Neural cell (in vitro differentiated cells): ENCODE results near the gene NRL. TPM values are rescaled to one million over a fixed set of nuclear protein-coding genes. Genes with fewer than 3 reads are reported as not detected.

Source experiments
- H2AFZ ChIP-seq: fragments of 200-600, 300-800 bp; sonication (generic), shearing (Covaris generic); 2 replicates; pipeline ENCODE4 v1.6.0; 2014; ENCODE audit warnings: low read depth, mild to moderate bottlenecking, antibody characterized with exemption, low read length, moderate library complexity
- H3F3A ChIP-seq: fragments of 200-600 bp; shearing (Covaris generic); 2 replicates; pipeline ENCODE4 v1.6.1; 2016; ENCODE audit warnings: mild to moderate bottlenecking, moderate library complexity, mixed read lengths, antibody characterized with exemption, low read length; ENCODE audit not compliant: insufficient read depth, poor library complexity, severe bottlenecking
- H3K27ac ChIP-seq: fragments of 200-600, 300-800 bp; sonication (generic), shearing (Covaris generic); 2 replicates; pipeline ENCODE4 v1.5.1; 2014; ENCODE audit warnings: mild to moderate bottlenecking, low read length, moderate library complexity
- H3K27me3 ChIP-seq: fragments of 300-800, 200-600 bp; sonication (generic), shearing (Covaris generic); 2 replicates; pipeline ENCODE4 v1.6.0; 2014; ENCODE audit warnings: mild to moderate bottlenecking, low read depth, low read length, moderate library complexity; ENCODE audit not compliant: insufficient read depth
- H3K36me3 ChIP-seq: fragments of 300-800, 200-600 bp; sonication (generic), shearing (Covaris generic); 2 replicates; pipeline ENCODE4 v1.5.1; 2014; ENCODE audit warnings: mild to moderate bottlenecking, antibody characterized with exemption, low read length, moderate library complexity; ENCODE audit not compliant: insufficient read depth
- H3K4me2 ChIP-seq: fragments of 300-800, 200-600 bp; sonication (generic), shearing (Covaris generic); 2 replicates; pipeline ENCODE4 v1.6.0; 2014; ENCODE audit warnings: mild to moderate bottlenecking, low read length
- H3K4me3 ChIP-seq: fragments of 300-800, 200-600 bp; sonication (generic), shearing (Covaris generic); 2 replicates; pipeline ENCODE4 v1.5.1; 2014; ENCODE audit warnings: mild to moderate bottlenecking, low read length, moderate library complexity
- H3K79me2 ChIP-seq: fragments of 200-600 bp; shearing (Covaris generic); replicated peaks from 2 replicates; pipeline ENCODE4 v1.6.0; 2014; ENCODE audit warnings: mild to moderate bottlenecking, low read length, moderate library complexity; ENCODE audit not compliant: insufficient read depth
- H3K9ac ChIP-seq: fragments of 300-800, 200-600 bp; sonication (generic), shearing (Covaris generic); 2 replicates; pipeline ENCODE4 v1.6.1; 2016; ENCODE audit warnings: mild to moderate bottlenecking, low read length, mixed read lengths
- H3K9me2 ChIP-seq: fragments of 200-600 bp; shearing (Covaris generic); 2 replicates; pipeline ENCODE4 v1.6.1; 2016; ENCODE audit warnings: mild to moderate bottlenecking, low read length, mixed read lengths; ENCODE audit not compliant: insufficient read depth
- H3K9me3 ChIP-seq: fragments of 200-600, 300-800 bp; sonication (generic), shearing (Covaris generic); 2 replicates; pipeline ENCODE4 v1.6.1; 2016; ENCODE audit warnings: mild to moderate bottlenecking, mixed run types, low read length, moderate library complexity, mixed read lengths
- H4K20me1 ChIP-seq: fragments of 200-600 bp; shearing (Covaris generic); 2 replicates; pipeline ENCODE4 v1.6.1; 2016; ENCODE audit warnings: mild to moderate bottlenecking, mixed run types; ENCODE audit not compliant: insufficient read depth
- CTCF ChIP-seq: fragments of 450-650 bp; IDR thresholded peaks from 2 replicates; pipeline ENCODE4 v1.5.1; 2014; ENCODE audit warnings: antibody characterized with exemption, mild to moderate bottlenecking, moderate library complexity; ENCODE audit not compliant: poor library complexity, severe bottlenecking
- EP300 ChIP-seq: fragments of 450-650 bp; conservative IDR thresholded peaks from 2 replicates; pipeline ENCODE4 v1.6.1; 2014; ENCODE audit warnings: antibody characterized with exemption, mild to moderate bottlenecking, moderate library complexity; ENCODE audit not compliant: poor library complexity, severe bottlenecking
- EZH2 ChIP-seq: fragments of 200-600, 300-800 bp; shearing (Covaris generic), sonication (generic); IDR thresholded peaks from 2 replicates; pipeline ENCODE4 v1.6.1; 2014; ENCODE audit warnings: antibody characterized with exemption, low read length, borderline replicate concordance, mild to moderate bottlenecking; ENCODE audit not compliant: insufficient read depth, poor library complexity, severe bottlenecking
- MXI1 ChIP-seq: fragments of 450-650 bp; conservative IDR thresholded peaks from 2 replicates; pipeline ENCODE4 v1.6.1; 2014; ENCODE audit warnings: antibody characterized with exemption, mild to moderate bottlenecking; ENCODE audit not compliant: poor library complexity, severe bottlenecking
- POLR2AphosphoS5 ChIP-seq: IDR thresholded peaks from 2 replicates; pipeline ENCODE4 v1.6.1; 2012
- RAD21 ChIP-seq: fragments of 450-650 bp; conservative IDR thresholded peaks from 2 replicates; pipeline ENCODE4 v1.6.1; 2014; ENCODE audit warnings: antibody characterized with exemption, mild to moderate bottlenecking, moderate library complexity
- REST ChIP-seq: IDR thresholded peaks from 2 replicates; pipeline ENCODE4 v1.6.1; 2012; ENCODE audit warnings: borderline replicate concordance
- SMC3 ChIP-seq: fragments of 450-650 bp; conservative IDR thresholded peaks from 2 replicates; pipeline ENCODE4 v1.6.1; 2014; ENCODE audit warnings: antibody characterized with exemption, mild to moderate bottlenecking, moderate library complexity; ENCODE audit not compliant: poor library complexity
- TAF1 ChIP-seq: IDR thresholded peaks from 2 replicates; pipeline ENCODE4 v1.6.1; 2012; ENCODE audit warnings: low read depth
- polyA plus RNA-seq: library from polyadenylated mRNA; depleted of rRNA; stranded (reverse); fragments of >200 nt; gene quantifications from 2 replicates; pipeline ENCODE4 v1.2.3, GENCODE V29; 2014

Gene NRL
- polyA plus RNA-seq, 1 donor from 2014 or later, result 9.5 TPM

DNA sequence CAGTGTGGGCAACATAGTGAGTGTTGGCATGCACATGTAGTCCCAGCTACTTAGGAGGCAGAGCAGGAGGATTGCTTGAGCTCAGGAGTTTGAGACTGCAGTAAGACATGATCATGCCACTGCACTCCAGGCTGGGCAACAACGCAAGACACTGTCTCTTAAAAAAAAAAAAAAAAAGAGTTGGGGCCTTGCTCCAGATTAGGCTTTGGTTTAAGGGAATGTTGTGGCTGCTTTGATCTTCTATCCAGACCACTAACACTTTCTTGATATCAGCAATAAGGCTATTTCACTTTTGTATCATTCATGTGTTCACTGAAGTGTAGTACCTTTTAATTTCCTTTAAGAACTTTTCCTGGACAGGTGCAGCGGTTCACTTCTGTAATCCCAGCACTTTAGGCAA is 12.9 kb upstream of the NRL start:
- no peak for TF ChIP-seq SMC3
- no peak for TF ChIP-seq TAF1
- TF ChIP-seq POLR2AphosphoS5, result no peak
- TF ChIP-seq MXI1, result no peak
- no peak for TF ChIP-seq EP300
- no peak for TF ChIP-seq REST
- no peak for TF ChIP-seq CTCF
- no peak for TF ChIP-seq RAD21
- no peak for TF ChIP-seq EZH2
- no peak overlapping the region for H3K27ac ChIP-seq
- H3K9me2 ChIP-seq, result no peaks in the 10 kb centered on the region
- H4K20me1 ChIP-seq, result no peaks in the 10 kb centered on the region
- no peaks in the 10 kb centered on the region for H3K79me2 ChIP-seq
- no peaks in the 10 kb centered on the region for H3F3A ChIP-seq
- no peaks in the 10 kb centered on the region for H3K36me3 ChIP-seq
- no peak overlapping the region for H3K4me2 ChIP-seq
- no peak overlapping the region for H2AFZ ChIP-seq
- no peaks in the 10 kb centered on the region for H3K9me3 ChIP-seq
- H3K9ac ChIP-seq, result no peak overlapping the region
- no peak overlapping the region for H3K4me3 ChIP-seq
- H3K27me3 ChIP-seq, result no peaks in the 10 kb centered on the region

GRCh38 chr14:24126939-24127338 is 12.2 kb upstream of the NRL start:
- H2AFZ ChIP-seq, result no peak overlapping the region
- TF ChIP-seq REST, result no peak
- no peak for TF ChIP-seq SMC3
- no peak for TF ChIP-seq EP300
- TF ChIP-seq TAF1, result no peak
- TF ChIP-seq CTCF, result no peak
- no peak for TF ChIP-seq MXI1
- TF ChIP-seq RAD21, result no peak
- TF ChIP-seq EZH2, result no peak
- no peak for TF ChIP-seq POLR2AphosphoS5

More at GRCh38 chr14:24126939-24127338, 12.2 kb upstream of the NRL start:
- Histone ChIP-seq H3K9ac (no peak overlapping the region), H3F3A (no peaks in the 10 kb centered on the region), H3K27me3 (no peaks in the 10 kb centered on the region), H4K20me1 (no peaks in the 10 kb centered on the region), H3K9me3 (no peaks in the 10 kb centered on the region), H3K4me3 (no peak overlapping the region), H3K27ac (no peak overlapping the region), H3K79me2 (no peaks in the 10 kb centered on the region), H3K36me3 (no peaks in the 10 kb centered on the region), H3K9me2 (no peaks in the 10 kb centered on the region), H3K4me2 (no peak overlapping the region)
